ENCODE measurements around the gene SPNS3.

The SPNS3 gene

GRCh38 chr17:4525691-4526397 lies 92.1 kb downstream of the SPNS3 start:
- no peaks in the 10 kb centered on the region for H3K36me3 ChIP-seq (ENCODE audit: insufficient read depth, low read length)
- no peak overlapping the region for H3K4me3 ChIP-seq (ENCODE audit: low read depth, low read length, poor library complexity, severe bottlenecking)
- H3K4me1 ChIP-seq (ENCODE audit: insufficient read depth, low read length, severe bottlenecking), result peaks cover 18% of the 10 kb centered on the region
- TF ChIP-seq CTCF (IDR thresholded peaks at IDR 0.05; ENCODE audit: low read length), result no peak
- no peak for TF ChIP-seq EZH2 (IDR thresholded peaks at IDR 0.05; ENCODE audit: borderline replicate concordance, low read length)
- H3F3A ChIP-seq (ENCODE audit: insufficient read depth, low read length), result no peaks in the 10 kb centered on the region
- H3K9me2 ChIP-seq (ENCODE audit: low read depth, low read length), result no peaks in the 10 kb centered on the region
- no peak overlapping the region for H3K9ac ChIP-seq (ENCODE audit: low read length)
- H3K9me3 ChIP-seq (ENCODE audit: low read length), result no peaks in the 10 kb centered on the region
- no peaks in the 10 kb centered on the region for H3K79me2 ChIP-seq (ENCODE audit: insufficient read depth, low read length)
- H3K27ac ChIP-seq (ENCODE audit: low read depth, low read length, poor library complexity, severe bottlenecking), result no peak overlapping the region
- no peaks in the 10 kb centered on the region for H3K27me3 ChIP-seq (ENCODE audit: insufficient read depth, low read length)
- H2AFZ ChIP-seq (ENCODE audit: low read length), result no peak overlapping the region
- H4K20me1 ChIP-seq (ENCODE audit: insufficient read depth, low read length), result no peaks in the 10 kb centered on the region
- no peak overlapping the region for H3K4me2 ChIP-seq (ENCODE audit: low read length)

GRCh38 chr17:4527134-4527533 lies 93.4 kb downstream of the SPNS3 start:
- Histone ChIP-seq H4K20me1 (ENCODE audit: insufficient read depth, low read length) (no peaks in the 10 kb centered on the region), H3K4me2 (ENCODE audit: low read length) (no peak overlapping the region), H3K36me3 (ENCODE audit: insufficient read depth, low read length) (no peaks in the 10 kb centered on the region), H3K79me2 (ENCODE audit: insufficient read depth, low read length) (no peaks in the 10 kb centered on the region), H3K4me3 (ENCODE audit: low read depth, low read length, poor library complexity, severe bottlenecking) (no peak overlapping the region), H3K9ac (ENCODE audit: low read length) (no peak overlapping the region), H3K27me3 (ENCODE audit: insufficient read depth, low read length) (no peaks in the 10 kb centered on the region; the same call in 1 of the 2 replicates), H2AFZ (ENCODE audit: low read length) (no peak overlapping the region), H3K9me2 (ENCODE audit: low read depth, low read length) (no peaks in the 10 kb centered on the region), H3F3A (ENCODE audit: insufficient read depth, low read length) (no peaks in the 10 kb centered on the region), H3K27ac (ENCODE audit: low read depth, low read length, poor library complexity, severe bottlenecking) (no peak overlapping the region), H3K4me1 (ENCODE audit: insufficient read depth, low read length, severe bottlenecking) (peaks cover 18% of the 10 kb centered on the region), H3K9me3 (ENCODE audit: low read length) (no peaks in the 10 kb centered on the region)
- TF ChIP-seq EZH2 (IDR thresholded peaks at IDR 0.05; ENCODE audit: borderline replicate concordance, low read length) (no peak), CTCF (IDR thresholded peaks at IDR 0.05; ENCODE audit: low read length) (no peak)

- Histone ChIP-seq H3K4me3 (ENCODE audit: low read depth, low read length, poor library complexity, severe bottlenecking) (no peak overlapping the region), H4K20me1 (ENCODE audit: insufficient read depth, low read length) (no peaks in the 10 kb centered on the region), H2AFZ (ENCODE audit: low read length) (no peak overlapping the region), H3K4me1 (ENCODE audit: insufficient read depth, low read length, severe bottlenecking) (peaks cover 17% of the 10 kb centered on the region), H3K27ac (ENCODE audit: low read depth, low read length, poor library complexity, severe bottlenecking) (no peak overlapping the region), H3K79me2 (ENCODE audit: insufficient read depth, low read length) (no peaks in the 10 kb centered on the region), H3K9me3 (ENCODE audit: low read length) (no peaks in the 10 kb centered on the region), H3F3A (ENCODE audit: insufficient read depth, low read length) (no peaks in the 10 kb centered on the region), H3K9me2 (ENCODE audit: low read depth, low read length) (no peaks in the 10 kb centered on the region), H3K36me3 (ENCODE audit: insufficient read depth, low read length) (no peaks in the 10 kb centered on the region), H3K27me3 (ENCODE audit: insufficient read depth, low read length) (peaks cover 4% of the 10 kb centered on the region; the same call in 1 of the 2 replicates), H3K4me2 (ENCODE audit: low read length) (no peak overlapping the region), H3K9ac (ENCODE audit: low read length) (no peak overlapping the region)
- TF ChIP-seq EZH2 (IDR thresholded peaks at IDR 0.05; ENCODE audit: borderline replicate concordance, low read length) (no peak), CTCF (IDR thresholded peaks at IDR 0.05; ENCODE audit: low read length) (no peak)
Measured at GRCh38 chr17:4527566-4528125, 93.9 kb downstream of the SPNS3 start.

All from OCI-LY1 (cell line).